Measurements from ENCODE around the gene PBX4.

PBX4 gene

DNA sequence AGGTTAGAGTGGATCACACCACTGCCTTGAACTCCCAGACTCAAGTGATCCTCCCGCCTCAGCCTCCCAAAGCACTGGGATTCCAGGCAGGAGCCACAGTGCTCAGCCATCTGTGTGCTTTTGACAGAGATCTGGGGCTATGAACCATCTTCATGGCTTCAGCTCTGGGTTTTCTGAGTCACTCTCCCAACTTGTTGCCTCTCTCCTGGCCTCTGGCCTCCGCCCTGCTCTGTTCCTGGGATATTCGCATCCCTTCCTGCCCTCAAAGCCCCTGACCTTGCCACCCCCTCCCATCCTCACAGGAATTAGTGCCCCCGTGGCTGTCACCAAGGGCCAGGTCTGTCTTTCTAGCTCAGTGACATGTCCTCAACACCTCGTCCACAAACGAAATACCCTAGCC, 30.7 kb upstream of the PBX4 start:
- DNase-seq, result no peak

DNA sequence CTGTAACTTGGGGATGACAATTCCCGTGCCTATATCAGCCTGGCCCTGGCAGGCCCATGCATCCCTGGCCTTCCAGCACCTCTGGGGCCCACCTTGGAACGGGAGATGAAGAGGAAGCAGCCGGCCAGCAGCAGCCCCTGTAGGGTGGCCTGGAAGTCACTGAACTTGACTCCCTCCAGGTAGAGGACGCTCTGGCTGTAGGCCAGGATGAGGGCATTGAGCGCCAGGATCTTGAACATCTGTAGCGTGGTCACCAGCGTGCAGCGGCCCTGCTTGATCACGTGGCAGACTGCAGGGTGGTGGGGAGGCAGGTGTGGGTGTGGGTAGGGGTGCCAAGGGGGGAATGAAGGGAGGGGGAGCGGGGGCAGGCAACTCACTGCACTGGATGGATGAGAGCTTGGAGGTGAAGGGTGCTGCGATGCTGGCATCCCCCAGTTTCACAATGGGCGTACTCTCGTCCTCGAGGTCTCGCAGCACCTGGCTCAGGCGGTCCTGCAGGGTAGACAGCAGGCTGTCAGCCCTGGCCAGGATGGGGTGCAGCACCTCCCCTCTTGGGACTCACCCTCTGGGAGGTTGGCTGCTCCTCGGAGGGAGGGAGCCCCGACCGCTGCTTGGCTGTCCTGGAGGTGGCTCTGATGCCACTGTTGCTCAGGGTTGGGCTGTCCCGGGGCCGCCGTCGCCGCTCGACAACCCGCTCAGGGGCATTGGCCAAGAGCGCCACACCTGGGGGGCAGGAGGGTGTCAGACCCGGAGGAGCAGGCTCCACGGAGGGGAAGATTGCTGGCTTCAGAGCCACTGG, 28.7 kb upstream of the PBX4 start:
- DNase-seq, result no peak

DNA sequence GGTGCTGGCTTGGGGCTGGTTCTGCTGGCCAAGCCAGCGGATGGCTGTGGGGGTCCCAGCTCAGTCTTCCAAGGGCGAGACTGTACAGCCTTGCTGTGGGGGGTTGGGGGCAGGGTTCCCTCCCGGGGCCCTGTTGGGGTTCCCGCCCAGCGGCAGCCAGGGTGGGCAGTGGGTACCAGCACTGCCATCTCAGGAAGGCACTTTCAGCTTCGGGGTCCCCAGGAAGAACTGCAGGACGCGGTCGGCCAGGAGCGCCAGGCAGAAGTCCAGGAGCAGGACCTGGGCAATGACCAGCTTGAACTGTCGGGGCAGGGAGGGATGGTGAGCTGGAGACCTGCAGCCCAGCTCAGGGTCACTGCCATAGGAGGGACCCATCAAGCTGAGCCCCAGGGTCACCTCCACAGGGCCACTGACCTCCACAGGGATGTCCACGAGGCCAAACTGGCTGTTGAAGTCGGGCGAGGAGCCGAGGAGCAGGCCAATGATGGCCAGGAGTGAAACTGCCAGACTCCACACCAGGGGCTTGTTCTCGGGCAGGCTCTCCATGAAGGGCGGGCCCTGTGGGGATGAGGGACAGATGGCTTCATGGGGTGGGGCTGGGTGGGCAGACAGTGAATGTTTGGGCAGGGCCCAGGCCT, 26.9 kb upstream of the PBX4 start:
- DNase-seq, result no peak

DNA sequence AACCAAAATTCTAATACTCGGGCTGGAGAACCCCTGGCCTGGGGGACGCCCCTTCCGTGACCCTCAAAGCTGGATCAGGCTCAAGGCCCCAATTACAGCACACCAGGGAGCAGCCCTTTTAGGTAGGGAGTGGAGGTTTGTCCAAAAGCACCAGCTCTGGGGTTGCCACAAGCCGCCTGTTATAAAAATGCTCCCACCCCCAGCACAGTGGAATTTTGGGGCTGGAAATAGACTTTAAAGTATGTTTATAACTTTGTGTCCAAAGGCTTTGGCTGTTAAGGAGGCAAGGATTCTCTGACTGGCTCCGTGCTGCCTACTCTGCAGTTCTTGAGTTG, 25.5 kb upstream of the PBX4 start:
- no peak for DNase-seq

DNA sequence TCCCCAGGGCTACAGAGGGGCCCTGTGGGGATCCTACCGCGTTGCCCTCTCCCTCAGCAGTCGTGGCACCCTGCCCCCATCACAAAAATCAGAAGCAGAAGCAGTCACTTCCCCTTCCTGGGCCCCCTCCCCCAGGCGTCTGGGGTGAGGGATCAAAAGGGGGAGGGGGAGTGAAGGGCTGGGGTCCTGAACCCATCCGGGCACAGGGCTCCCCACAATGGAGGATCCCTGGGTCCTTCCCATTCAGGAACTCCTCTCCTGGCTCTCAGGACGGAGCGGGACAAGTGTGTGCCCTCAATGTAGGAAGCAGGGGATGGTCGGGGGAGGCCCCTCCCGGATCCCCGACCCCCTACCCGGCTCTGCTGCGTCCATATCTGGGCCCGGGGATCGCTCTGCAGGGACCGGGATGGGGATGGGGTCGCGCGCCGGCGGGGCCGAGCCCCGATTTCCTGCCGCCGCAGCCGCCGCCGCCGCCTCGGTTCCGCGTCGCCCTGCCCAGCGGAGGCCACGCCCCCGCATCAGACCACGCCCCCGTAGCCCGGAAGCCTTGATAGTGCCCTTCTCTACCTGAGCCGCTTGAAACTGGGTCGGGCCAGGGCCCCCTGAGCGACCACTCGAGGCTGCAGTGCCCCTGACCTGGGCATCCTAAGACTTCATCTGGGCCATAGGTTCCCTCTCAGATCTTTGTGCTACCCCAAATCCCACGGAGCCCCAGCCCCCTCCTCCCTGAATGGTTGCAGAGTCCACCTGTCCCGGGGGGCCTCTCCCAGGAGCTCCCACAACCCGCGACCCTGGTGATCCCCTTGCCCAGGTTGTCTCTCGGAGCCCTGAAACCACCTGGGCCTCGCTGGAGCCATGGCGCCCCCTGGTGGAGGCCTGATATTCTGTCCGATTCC, 24.9 kb upstream of the PBX4 start, which contains the start of gene GMIP:
GMIP (minus strand) TSS at position 500 of the 896 bp plus-strand sequence; CDS start at position 372, 128 bp downstream.
- peak; percentile 91 for DNase-seq

DNA sequence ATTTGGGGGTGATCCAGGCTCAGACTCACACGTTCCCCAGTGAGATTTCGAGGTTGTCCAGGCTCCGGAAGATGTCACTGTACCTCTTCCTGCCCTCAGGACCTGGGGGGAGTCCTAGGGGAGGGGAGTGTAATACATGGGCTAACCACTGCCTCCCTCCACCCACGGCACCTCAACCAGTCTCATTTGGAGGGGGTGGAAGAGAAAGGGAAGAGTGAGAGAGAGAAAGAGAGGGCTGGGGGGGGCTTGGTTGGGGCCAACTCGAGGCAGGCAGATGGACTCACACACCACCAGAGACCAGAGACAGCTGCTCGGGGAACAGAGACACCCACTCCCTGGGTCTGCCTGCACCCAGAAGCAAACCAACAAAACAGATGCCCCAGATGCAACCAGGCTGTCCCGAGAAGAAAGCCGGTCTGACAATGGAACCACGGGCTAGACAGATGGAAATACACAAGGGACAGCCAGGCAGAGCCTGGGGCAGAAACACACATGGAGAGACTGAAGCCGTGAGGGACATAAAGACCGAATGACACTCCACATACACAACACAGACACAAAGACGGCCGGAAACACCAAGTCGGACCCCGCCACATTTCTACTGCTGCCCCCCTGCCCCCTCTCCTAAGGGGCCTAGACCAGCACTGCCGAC, 24.1 kb upstream of the PBX4 start:
- peak; percentile 66 for DNase-seq

DNA sequence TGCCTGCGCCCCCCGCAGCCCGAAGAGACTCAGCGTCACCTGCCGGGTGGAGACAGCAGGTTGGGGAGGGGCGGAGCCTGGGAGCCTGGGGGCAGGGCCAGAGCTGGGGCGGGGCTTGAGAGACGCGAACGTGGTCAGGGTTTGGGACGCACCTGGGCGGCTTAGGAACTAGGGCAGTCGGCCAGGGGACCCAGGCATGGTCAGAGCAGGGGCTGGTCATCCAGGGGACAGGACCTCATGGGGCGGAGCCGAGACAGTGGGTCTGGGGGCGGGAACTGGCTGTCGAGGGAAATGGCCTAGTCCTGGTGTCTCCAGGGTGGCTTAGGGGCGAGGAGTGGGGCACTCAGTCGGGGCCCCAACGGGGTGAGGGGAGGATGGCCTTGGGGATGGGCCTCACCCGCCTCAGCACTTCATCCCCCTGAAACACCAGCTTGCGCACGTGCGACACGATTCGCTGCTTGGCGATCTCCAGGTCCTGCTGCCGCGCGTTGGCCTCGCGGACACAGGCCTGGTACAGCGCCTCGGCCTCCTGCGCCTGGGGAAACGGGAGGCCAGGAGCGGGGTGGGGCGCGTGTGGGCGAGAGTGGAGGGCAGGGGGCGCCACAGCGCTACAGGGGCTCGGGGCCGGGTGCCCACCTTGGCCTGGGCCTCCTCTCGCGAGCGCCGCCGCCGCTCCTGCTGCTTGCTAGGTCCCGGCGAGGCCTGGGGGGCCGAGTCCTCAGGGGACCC, 19.2 kb upstream of the PBX4 start:
- DNase-seq, result no peak

DNA sequence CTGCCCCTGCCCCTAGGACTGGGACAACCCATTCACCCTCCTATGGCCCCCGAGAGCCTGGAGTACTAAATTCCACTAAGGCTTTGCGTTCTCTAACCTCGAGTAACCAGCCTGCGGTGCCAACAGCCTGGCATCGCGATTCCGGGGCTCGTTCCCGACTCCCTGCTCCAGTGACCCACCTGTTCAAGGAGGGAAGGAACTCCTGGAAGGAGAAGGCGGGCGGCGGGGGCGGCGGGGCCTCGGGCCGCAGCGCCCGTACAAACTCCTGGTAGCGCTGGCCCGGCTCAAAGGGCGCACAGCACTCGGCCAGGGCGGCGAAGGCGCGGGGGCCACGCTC, 18.7 kb upstream of the PBX4 start:
- DNase-seq, result no peak

DNA sequence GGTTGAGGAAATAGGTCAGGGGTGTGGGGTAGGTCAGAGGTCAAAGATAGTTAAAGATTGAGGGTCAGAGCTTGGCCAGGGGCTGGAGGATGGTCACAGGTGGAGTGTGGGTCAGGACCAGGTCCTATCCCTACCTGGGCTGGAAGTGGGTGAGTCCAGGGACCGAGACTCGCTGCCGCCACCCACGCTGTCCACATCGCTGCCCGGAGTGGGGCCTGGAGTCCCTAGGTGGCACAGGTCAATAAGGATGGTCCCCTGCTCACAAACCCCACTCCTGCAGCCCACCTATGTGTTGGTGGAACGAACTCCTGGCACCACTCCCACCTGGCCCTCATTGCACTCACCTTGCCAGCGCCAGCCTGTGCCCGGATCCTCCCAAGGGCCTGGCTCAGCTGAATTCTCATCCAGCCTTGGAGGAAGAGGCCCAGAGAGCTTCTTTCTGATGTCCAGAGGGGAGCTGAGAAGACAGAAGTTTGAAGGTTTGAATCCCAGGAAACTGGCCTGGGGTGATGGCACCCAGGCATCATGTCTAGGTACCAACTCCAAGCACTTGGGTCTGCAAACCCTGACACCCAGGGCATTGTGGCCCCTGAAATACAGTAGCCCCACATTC, 18.2 kb upstream of the PBX4 start:
- no peak for DNase-seq

DNA sequence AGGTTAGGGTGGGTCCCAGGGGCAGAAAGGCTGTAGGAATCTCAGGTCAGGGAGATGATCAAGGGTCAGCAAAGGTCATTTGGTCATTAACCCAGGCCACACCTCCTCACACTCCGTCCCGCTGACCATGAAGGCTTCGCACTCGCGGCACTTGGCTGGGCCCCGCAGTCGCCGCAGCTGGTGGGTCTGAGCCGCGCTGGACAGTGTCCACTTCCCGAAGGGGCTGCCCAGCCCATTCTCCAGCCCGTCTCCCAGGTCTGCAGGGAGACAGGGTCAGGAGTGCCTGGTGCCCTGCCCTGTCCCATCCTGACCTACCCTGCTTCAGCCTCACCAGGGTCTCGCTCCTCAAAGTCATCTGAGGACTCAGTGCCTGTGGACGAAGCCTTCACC, 16.8 kb upstream of the PBX4 start:
- DNase-seq, result no peak

DNA sequence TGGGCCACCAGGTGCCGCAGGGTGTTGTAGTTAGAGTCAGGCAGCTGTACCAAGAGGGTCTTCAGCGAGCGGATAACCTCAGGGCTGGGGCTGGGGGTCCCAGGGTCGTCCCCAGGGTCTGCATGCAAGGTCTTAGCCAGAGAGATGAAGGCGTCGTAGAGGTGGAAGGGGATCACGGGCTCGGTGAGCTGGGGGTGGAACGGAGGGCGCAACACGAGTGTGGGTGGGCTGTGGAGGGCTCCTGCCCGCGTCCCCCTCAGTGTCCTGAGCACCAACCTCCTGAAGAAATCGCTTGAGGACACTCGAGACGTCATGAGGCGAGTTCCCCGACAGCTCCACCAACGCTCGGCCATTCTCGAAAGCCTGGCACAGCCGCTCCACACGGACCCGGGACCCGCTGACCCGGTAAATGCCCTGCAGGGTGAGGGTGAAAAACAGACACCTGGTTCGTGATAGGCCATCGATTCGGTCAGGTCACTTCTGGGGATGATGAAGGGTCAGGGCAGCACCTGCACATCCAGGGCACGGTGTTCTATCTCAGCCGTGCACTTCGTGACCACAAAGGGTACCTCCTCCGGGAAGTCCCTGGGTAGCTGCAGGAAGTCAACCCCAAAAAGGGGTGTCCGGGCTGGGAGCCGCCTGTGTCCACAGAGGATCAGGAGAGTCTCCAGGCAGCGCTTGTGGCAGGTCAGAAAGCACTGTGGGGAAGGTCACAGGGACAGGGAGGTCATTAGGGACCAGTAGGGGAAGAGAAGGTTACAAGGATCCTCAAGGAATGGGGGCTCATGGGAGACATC, 16.2 kb upstream of the PBX4 start:
- no peak for DNase-seq

DNA sequence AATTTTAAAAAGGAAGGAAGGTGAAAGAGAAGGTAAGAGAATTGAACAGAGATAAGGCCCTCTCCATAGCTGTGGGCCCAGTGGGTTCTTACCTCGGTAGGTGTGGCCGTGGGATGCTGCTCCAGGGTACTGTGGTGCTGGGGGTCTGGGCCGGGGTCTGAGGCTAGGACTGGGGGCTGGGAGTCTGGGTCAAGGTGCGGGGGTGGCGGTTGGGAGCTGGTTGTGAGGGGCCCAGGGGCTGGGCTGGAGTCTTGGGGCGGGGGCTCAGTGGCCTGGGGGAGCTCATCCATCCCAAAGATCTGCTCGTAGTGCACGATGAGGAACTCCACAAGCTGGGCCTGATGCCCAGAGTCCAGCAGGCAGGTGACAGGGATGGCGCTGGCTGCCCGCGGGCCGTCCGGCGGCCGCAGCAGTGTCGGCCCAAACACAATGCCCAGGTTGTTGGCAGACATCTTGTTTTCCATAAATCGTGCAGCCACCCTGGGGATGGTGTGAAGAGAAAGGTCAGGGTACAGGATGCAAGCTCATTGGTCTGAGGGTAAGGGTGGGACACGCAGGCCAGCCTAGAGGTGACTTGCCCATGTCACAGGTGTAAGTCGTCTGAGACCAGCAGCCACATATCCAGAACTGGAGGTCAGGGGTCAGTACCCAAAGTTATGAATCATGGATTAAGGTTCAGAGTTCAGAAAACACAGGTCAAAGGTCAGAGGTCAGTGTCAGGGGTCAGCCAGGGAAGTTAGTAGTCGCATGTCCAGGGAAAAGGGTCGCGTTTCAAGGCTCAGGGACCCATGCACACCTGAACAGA, 15.4 kb upstream of the PBX4 start:
- DNase-seq, result no peak

DNA sequence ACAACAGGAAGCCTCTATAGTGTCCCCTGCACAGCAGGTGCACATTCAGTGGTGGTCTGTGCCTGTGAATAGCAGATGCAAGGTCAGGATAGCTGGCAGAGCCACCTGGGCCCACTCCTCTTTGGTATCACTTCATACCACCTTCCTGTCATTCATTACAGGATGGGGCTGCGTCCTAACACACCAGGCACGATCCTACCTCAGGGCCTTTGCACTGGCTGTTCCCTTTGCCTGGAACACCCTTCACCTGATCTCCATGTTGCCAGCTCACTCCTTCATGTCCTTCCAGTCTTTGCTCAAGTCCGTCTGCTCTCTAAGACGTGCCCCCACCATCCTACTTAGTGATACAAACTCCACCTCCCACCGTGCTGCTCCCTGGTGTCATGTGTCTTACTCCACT, 14.2 kb upstream of the PBX4 start:
- DNase-seq, result no peak

DNA sequence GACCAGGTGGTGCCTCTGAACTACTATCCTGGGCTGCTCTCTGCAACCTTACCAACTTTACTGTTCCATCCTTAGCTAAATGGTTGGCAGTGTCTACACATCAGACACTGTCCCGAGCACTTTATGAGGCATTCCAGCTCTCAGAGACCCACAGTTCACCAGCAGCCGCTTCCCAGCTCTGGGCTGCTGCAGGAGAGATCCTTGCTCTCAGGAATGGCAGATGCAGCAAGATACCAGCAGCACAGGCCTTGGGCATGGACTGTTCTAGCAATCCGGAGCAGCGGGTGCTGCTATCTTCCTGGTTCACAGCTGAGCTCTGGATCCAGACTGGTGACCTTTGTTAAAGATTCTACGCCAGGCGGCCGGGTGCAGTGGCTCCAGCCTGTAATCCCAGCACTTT, 12.9 kb upstream of the PBX4 start:
- DNase-seq, result no peak

DNA sequence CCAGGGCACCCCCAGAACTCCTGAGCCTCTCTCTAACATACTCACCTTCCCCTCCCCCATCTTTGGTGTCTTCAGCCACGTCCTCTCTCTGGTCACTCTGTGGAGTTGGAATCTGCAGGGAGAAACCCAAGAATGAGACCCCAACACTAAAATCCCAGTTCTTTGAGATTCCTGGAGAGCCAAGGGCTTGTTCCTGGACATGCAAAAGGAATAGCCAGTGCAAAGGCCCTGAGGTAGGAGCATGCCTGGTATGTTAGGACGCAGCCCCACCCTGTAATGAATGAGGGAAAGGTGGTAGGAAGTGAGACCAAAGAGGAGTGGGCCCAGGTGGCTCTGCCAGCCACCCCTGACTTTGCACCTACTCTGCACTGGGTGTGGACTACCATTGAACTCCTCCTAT, 11.9 kb upstream of the PBX4 start:
- DNase-seq, result no peak

DNA sequence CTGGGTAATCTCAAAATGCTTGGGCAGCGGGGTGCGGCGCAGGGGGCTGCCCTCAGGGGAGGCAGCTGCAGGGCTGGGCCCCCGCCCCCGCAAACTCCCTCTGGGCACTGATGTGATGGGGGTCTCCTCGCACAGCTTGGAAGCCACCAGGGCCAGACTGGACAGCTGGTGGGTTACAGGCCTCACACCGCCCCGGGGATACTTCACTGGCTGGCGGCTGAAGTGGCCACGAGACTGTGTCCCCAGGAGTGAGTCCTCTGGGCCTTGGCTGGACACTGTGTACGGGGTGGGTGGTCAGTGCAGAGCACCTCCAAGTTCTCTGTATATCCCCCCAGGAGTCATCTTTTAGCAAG, 11.6 kb upstream of the PBX4 start:
- DNase-seq, result no peak

DNA sequence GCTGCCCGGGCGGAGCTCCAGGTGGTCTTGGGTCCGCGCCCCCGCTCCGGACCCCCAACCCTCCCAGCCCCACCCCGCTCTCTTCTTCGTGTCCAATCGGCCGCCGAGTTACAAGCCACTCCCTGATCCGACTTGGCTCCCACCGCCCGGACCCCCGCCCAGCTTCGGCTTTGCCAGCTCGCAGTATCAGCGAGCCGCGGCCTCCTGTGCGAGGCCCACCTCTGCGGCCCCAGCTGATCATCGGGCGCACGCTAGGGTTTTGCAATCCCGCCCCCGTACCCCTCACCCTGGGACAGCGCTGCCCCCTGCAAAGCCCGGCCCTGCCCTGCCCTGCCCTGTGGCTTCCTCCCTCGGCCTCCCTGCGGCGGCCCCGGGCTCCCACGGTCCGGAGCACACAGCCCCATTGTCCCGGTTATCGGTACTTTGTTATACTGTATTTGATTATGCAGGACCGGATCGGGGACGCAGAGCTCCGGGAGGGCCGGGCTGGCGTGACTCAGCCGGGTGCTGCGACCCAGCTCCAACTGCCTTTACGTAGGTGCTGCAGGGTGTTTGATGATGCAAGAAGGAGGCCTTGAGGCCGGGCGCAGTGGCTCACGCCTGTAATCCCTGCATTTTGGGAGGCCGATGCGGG, 10.1 kb upstream of the PBX4 start:
- DNase-seq, result peak; percentile 39

DNA sequence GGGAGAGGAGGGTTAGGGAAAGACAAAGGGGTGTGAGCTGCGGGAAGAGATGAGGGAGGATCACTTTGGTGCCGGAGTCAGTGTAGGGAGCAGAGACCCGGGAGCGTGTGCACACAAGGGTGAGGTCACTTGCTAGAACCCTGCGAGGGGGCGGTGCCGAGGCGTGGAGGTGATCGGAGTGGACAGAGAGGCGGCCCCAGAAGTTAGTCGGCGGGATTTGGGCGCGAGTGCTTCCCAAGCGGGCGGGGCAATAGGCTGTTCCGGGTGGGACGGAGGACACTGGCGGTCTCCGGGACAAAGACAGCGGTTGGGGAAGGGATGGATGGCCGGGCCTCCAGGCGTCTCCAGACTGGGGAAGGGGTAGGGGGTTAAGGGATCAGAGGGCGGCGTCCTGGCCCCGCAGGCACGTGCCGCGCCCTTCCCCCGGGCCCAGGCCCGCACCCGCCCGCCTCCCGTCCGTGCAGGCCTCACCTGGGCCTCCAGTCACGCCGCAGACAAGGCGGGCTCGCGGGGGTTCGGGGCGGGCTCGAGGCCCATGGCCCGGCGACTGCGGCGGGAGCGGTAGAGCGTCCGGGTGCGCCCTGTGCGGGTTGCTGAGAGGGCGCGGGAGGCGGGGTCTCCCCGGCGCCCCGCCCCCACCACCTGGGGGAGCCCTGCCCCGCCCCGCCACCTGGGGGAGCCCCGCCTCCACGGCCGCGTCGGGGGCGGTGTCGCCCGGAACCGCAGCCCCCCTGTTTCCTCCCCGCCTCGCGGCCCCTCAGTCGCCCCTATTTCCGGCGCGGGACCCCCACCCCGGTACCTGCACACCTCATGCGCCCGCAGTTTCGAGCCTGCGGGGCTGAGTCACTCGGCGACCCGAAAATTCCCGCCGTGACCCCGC, 9.4 kb upstream of the PBX4 start, which contains the start of gene LPAR2:
LPAR2 (minus strand) TSS at position 600 of the 880 bp plus-strand sequence. CDS start 945 bp downstream, outside the sequence.
- peak; percentile 87 for DNase-seq

All from CD4-positive, alpha-beta T cell treated with Interleukin-12 subunit alpha and Interleukin-12 subunit beta, for 1 hour (primary cell).